PFSK-1 (cell line): Measurements from ENCODE around the gene MAF.

Experiments used
- FOXP2 ChIP-seq: optimal IDR thresholded peaks from 2 replicates; pipeline ENCODE3; 2011; ENCODE audit warnings: borderline replicate concordance, control low read depth, inconsistent platforms; ENCODE audit not compliant: insufficient read depth; ENCODE audit errors: extremely low read length, extremely low read depth
- POLR2AphosphoS5 ChIP-seq: IDR thresholded peaks from 2 replicates; pipeline ENCODE4 v1.6.1; 2012; ENCODE audit warnings: low read depth, mild to moderate bottlenecking, control low read depth, low read length, moderate library complexity
- SIN3A ChIP-seq: IDR thresholded peaks from 2 replicates; pipeline ENCODE4 v1.6.1; 2012; ENCODE audit warnings: mild to moderate bottlenecking, low read length, moderate library complexity, borderline replicate concordance; ENCODE audit not compliant: insufficient read depth
- TAF1 ChIP-seq: IDR thresholded peaks from 2 replicates; pipeline ENCODE4 v1.6.1; 2012; ENCODE audit warnings: low read length, control low read depth, borderline replicate concordance; ENCODE audit not compliant: insufficient read depth

DNA sequence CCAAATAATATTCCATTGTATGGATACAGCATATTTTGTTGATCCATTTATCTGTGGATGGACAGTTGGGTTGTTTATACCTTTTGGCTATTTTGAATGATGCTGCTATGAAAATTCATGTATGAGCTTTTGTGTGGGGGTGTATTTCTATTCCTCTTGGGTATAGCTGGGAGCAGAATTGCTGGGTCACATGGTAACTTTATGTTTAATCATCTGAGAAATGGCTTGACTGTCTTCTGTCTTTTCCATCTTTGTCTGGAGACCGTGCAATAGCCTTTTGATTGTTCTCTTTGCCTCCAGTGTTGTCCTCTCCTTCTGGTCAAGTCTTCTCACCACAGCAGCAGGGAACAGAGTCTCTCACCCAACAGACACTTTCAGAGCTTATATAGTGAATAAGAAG, 20.5 kb upstream of the MAF start:
- TF ChIP-seq POLR2AphosphoS5 (no peak), FOXP2 (no peak), TAF1 (no peak), SIN3A (no peak)
